HG02885 (cell line): ENCODE measurements around the gene RPL35A.

ENCODE experiments used
- ATAC-seq: cut with Tn5 transposase; IDR thresholded peaks from one replicate; pipeline ENCODE4 v1.9.1; 2021; ENCODE audit warnings: mild to moderate bottlenecking; ENCODE audit not compliant: unreplicated experiment, poor library complexity

RPL35A gene

DNA sequence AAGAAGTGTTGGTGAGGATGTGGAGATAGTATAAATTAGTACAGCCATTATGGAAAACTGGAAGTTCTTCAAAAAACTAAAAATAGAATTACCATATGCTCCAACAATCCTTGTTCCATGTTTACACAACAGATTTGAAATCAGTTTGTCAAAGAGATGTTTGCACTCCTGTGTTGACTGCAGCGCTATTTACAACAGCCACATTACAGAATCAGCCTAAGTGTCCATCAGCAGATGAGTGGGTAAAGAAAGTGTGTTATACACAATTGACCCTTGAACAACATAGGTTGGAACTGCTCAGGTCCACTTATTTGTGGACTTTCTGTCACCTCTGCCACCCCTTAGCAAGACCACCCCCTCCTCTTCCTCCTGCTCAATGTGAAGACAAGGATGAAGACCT, 44.7 kb downstream of the RPL35A start:
- no peak for ATAC-seq

DNA sequence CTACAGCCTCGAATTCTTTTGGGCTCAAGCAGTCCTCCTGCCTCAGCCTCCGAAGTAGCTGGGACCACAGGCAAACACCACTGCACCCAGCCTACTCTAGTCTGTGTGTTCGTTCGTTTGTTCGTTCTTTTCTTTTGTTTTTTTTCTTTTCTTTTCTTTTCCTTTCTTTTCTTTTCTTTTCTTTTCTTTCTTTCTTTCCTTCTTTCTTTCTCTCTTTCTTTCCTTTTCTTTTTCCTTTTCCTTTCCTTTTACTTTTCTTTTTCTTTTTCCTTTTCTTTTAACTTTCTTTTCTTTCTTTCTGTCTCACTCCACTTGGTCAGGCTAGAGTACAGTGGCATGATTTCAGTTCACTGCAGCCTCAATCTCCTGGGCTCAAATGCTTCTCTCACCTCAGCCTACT, 46.9 kb downstream of the RPL35A start:
- no peak for ATAC-seq

DNA sequence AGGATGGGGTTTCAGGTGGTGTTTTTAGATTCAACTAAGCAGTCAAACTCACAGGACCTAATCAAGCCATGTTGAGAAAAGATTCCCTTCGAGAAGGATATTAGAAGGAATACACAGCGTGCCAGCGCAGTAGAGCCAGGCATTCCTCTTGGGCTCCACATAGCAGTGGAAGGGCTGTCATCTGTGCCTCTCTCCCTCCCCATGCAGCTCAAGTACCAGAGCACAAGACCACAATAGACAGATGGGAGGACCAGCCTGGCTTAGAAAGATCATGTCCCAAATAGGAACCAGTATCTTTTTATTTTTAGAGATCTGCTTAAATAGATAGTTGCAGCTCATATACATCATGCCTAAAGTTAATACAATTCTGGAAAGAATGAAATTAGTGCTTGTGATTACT, 47.9 kb downstream of the RPL35A start:
- ATAC-seq, result no peak
